Measurements from ENCODE around the gene WDR17.
A peak's percentile ranks its signal among the peaks of the same experiment; 100 is the strongest.

Gene WDR17

GRCh38 chr4:176099314-176099713 is 33.7 kb downstream of the WDR17 start:
- DNase-seq (ENCODE audit: low spot score) = no peak

DNA sequence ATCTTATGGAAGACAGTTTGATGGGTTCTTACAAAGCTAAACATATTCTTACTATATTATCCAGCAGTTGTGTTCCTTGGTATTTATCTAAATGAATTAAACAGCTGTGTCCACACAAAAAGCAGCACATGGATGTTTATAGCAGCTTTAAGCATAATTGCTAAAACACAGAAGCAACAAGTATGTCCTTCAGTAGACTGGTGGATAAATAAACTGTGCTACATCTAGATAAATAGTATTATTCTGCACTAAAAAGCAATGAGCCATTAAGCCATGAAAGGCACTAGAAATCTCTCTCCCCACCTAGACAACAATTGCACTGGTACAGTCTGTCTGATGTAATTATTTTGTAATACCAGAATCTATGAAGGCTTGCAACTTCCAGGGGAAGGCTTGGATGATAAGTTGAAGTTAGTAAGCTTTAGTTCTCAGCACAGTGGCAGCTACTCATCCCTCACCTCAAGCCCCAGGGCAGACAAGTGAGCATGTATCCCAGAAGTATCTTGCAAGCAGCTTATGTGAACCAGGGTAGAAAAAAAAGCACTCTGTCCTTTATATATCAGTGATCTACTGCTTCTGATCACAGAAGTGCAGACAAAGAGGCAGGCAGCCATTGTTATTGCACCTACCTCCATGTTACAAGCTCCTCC is 36.9 kb downstream of the WDR17 start:
- DNase-seq (ENCODE audit: low spot score) = no peak

GRCh38 chr4:176107695-176108094 is 42.1 kb downstream of the WDR17 start:
- no peak for DNase-seq (ENCODE audit: low spot score)

GRCh38 chr4:176123710-176124407 is 58.2 kb downstream of the WDR17 start:
- peak; percentile 47 for DNase-seq (ENCODE audit: low spot score)

GRCh38 chr4:176125063-176125462 is 59.4 kb downstream of the WDR17 start:
- no peak for DNase-seq (ENCODE audit: low spot score)

GRCh38 chr4:176134670-176135069 is 69.0 kb downstream of the WDR17 start:
- DNase-seq (ENCODE audit: low spot score) = no peak

DNA sequence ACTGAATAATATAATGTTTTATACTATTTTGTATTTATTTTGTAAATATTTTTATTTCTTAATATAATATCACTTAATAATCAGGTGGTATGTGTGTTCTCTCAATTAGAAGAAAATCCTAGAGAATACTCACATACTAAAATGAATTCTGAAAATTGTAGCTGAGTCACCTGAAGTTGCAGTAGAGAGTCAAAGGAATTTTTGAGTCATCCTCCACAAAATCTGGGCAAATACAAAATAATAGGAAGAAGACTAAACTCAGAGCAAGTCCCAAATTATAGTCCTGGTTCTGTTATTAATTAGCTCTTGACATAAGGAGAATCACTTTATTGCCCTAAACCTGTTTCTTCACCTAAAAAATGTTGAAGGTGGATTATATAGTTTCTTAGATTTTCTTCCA is 72.0 kb downstream of the WDR17 start:
- no peak for DNase-seq (ENCODE audit: low spot score)

DNA sequence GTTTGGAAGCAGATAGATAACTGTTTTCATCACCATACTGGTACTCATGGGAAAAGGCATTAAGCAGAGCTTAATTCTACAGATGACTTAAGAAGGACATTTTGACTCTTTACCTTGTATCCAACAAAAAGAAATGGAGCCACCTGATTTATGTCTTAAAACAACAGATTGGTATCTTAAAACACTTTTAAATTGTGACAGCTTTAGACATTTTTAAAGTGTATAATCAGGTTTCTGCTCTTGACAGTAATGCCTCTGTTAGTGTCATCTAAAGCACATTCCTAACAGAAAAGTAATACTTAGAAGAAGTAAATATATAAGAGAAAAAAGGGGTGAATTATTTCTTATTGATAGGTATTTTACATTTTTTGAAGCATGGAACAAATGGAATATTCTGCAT is 73.9 kb downstream of the WDR17 start:
- no peak for DNase-seq (ENCODE audit: low spot score)

GRCh38 chr4:176142253-176142652 is 76.6 kb downstream of the WDR17 start:
- DNase-seq (ENCODE audit: low spot score) = no peak

GRCh38 chr4:176149680-176150355 is 84.2 kb downstream of the WDR17 start:
- DNase-seq (ENCODE audit: low spot score) = no peak

- peak; percentile 26 for DNase-seq (ENCODE audit: low spot score)
Measured at GRCh38 chr4:176150356-176150682, 84.7 kb downstream of the WDR17 start.

DNA sequence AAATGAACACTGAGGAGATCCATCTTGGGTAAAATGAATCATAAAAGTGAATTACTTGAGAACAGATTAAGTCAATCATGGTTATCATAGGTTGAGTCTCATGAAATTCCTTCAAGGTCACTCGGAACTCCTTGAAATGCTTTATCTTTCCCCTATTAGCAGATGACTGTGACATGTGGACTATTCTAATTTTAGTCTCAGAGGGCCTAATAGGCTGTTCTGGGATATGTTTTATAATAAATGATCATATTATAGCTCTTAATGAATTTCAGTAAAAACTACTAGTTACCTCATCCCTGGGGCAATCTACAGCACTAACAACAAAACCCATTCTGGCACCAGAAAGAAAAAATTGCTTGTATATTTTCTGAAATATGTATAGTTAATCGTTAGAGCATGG is 85.1 kb downstream of the WDR17 start:
- no peak for DNase-seq (ENCODE audit: low spot score)

DNA sequence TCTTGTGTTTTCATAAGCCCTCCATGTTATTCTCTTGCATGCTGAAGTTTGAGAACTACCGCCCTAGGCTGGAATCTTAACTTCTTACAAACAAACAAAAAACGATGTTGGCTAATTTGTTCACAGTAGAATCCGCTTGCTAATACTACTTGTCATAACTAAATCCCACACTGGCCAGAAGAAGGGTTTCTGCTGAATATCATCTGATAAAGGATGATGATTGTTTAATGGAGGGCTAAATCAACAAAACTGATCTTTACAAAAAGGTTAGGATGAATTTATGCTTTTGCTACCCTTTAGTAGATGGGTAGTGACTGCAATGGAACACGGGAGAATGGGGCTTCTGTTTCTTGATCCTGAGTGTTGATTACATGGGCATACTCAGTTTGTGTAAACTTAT is 87.5 kb downstream of the WDR17 start:
- no peak for DNase-seq (ENCODE audit: low spot score)

DNA sequence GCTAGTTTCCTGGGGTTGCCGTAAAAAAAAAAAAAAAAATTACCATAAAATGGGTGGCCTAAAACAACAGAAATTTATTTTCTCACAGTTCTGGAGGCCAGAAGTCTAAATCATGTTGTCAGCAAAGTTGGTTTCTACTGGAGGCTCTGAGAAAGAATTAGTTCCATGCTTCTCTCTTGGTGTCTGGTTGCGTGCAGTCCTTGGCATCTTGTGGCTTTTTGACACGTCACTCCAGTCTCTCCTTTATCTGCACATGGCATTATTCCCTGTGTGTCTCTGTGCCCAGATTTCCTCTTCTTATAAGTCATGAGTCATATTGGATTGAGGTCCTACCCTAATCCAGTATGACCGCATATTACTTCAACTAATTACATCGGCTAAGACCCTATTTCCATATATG is 91.0 kb downstream of the WDR17 start:
- no peak for DNase-seq (ENCODE audit: low spot score)

DNA sequence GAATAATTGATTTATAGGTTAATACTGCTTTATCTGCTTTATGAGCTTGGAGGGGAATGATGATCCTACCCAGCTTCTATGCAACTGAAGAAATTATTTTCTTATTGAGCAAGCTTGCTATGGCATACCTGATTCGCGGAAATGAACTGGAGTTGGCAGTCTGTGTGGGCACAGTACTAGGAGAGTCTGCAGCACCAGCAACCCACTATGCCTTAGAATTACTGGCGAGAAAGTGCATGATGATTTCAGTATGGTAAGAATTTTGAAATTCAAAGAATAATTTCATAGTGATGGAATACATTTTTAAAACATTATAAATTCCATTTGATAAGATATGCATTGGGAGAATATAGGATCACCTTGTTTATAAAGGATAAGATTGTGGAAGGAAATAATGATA is 97.4 kb downstream of the WDR17 start:
- no peak for DNase-seq (ENCODE audit: low spot score)

GRCh38 chr4:176185051-176185450 is 119.4 kb downstream of the WDR17 start:
- DNase-seq (ENCODE audit: low spot score) = no peak

DNA sequence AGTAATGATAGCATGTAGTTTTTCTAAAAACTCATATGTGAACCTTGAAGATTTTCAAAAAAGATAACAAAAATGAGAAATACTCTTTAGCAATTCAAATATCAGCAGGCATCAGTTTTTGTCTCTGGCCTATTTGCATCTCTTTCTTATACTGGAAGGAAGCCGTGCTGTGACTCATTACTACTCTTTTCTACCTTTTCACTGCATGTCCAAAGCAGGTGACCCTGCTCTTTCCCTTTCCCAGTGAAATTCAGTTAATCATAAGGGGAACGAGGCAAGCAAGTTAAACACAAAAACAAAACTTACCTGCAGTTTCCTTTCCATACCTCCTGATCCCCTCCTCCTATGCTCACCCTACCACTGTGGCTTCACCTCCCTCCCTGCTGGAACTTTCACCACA is 120.4 kb downstream of the WDR17 start:
- DNase-seq (ENCODE audit: low spot score) = no peak

DNA sequence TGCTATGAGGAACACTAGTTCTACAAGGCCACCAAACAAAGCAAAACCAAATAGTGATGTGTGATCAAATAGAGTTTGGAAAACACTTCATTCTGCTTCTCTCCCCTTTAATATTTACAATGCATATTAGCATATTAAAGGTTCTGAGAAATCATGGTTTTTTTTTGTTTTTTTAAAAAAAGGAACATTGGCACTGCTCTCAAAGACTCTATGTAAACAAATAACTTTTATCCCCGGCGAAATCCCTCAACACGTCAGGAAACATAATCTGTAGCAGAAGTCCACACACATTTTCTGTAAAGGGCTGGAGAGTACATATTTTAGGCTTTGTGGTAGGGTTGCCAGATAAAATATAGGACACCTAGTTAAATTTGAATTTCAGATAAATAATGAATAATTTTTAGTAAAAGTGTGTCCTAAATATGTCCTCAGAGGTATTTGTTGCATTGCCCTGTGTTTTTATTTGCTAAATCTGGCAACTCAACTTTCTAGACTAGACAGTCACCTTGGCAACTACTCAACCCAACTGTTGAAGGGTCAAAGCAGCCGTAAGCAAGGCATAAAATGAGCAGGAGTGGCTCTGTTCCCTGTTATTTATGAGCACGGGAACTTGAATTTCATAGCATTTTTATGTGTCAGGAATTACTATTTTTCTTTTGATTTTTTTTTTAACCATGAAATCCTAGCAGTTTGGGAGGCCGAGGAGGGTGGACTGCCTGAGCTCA is 121.2 kb downstream of the WDR17 start:
- DNase-seq (ENCODE audit: low spot score) = no peak

DNA sequence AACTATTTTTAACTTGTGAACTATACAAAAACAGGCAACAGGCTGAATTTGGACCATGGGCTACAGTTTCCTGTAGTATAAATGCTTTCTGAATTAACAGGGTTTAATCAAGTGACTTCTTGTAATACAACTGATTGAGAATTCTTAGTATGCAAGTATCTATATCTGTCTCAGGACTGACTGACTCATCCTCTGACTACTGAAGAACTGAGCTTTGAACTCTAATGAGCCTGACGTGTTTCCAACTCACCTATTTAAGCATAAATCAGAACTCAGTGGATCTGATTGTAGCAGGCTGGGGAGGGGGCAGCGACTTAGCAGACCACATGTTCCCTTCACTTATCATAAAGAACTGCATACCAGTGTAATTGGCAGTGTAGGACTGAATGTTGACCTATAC is 122.0 kb downstream of the WDR17 start:
- DNase-seq (ENCODE audit: low spot score) = no peak

GRCh38 chr4:176188654-176189053 is 123.0 kb downstream of the WDR17 start:
- DNase-seq (ENCODE audit: low spot score) = no peak

DNA sequence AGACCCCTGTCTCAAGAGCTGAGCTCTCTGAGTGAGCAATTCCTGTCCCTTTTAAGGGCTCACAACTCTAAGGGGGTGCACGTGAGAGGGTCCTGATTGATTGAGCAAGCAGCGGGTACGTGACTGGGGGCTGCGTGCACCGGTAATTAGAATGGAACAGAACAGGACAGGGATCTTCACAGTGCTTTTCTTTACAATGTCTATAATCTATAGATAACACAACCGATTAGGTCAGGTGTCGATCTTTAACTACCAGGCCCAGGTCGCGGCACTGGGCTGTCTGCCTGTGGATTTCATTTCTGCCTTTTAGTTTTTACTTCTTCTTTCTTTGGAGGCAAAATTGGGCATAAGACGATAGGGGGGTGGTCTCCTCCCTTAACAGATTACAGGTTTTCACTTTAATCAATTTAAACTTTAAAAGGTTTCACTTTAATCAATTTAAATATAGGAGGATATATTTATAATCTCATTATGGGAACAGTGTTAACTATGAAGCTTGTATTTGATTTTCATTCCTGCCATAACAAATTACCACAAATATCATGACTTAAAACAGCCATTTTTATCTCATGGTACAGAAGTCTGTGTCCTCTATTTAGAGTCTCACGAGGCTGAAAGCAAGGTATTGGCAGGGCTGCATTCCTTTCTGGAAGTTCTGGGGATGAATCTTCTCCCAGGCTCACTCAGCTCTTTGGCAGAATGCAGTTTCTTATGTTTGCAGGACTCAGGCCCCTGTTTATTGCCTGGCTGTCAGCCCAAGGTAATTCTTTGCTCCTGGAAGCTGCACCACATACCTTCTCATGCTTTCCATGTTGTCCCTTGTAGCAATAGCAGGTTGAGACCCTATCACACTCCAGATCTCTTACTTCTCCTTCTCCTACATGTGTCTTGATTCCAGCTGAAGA is 124.5 kb downstream of the WDR17 start:
- no peak for DNase-seq (ENCODE audit: low spot score)

- DNase-seq (ENCODE audit: low spot score) = peak; percentile 21
Measured at GRCh38 chr4:176191974-176192373, 126.3 kb downstream of the WDR17 start.

Measured in cerebellar cortex (tissue), 1 donor.